ENCODE measurements around the gene LINGO3.

The LINGO3 gene

GRCh38 chr19:2325281-2326046 is 17.5 kb upstream of the LINGO3 start:
- no peak for DNase-seq

DNA sequence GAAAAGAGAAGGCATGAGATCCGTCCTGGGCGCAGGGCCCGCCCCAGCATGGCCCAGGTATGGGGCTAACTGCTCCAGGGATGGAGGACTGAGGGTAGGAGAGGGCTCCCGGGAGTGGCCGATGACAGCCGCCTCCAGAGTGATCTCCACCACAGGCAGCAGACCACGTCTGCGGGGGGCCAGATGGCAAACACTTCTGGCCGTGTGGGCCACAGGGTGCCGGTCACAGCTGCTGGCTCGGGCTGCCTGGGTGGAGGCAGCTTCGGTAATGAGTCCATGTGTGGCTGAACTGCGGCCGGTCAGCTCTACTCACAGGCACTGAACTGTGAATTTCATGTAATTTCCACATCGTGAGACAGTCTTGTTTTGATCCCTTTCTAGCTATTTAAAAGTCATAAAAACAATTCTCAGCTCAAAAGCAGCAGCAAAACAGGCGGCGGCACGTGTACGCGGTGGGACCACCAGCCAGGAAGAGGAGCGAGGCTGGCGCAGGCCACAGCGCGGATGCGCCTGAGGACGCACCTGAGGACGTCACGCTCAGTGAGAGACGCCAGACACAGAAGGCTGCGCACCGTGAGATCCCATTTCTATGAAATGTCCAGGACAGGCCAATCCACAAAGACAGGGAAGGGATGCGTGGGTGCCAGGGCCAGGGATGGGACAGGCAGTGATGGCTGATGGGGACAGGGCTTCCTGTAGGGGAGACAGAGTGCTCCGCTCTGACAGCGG is 16.4 kb upstream of the LINGO3 start:
- DNase-seq = no peak

- DNase-seq = no peak
These were observed 15.8 kb upstream of the LINGO3 start for GRCh38 chr19:2323707-2324106.

DNA sequence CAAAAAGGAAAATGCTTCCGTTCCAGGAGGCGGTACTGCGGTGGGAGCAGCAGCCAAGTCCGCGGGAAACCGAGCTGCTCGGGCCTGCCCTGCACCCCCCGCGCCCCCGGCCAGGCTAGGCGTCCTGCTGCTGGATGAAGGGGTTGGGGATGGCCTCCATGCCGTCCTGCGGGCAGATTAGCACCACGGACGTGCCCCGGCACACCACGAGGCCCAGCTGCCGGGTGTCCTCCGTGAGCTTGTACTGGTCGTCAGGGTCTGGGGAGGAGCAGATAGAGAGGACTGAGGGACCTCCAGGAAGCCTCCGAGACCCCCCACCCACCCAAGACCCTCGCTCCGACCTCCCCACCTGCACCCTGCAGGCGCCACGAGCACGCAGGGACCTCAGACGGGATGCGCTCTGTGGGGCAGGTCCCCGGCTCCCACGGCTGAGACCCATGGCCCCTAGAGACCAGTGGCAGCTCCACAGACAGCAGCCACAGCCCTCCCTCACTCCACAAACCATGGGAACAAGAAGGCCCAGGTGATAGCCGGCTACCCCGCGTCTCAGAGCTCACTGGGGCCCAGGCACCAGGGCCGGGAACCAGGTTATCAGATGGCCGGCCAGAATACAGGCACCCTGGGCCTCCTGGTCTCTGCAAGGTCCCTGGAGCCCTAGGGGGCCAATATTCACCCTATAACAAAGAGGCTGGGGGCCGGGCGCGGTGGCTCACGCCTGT is 13.8 kb upstream of the LINGO3 start:
- DNase-seq = no peak

- DNase-seq = no peak
These were observed 13.0 kb upstream of the LINGO3 start for GRCh38 chr19:2320939-2321338.

GRCh38 chr19:2320049-2320448 is 12.1 kb upstream of the LINGO3 start:
- no peak for DNase-seq

DNA sequence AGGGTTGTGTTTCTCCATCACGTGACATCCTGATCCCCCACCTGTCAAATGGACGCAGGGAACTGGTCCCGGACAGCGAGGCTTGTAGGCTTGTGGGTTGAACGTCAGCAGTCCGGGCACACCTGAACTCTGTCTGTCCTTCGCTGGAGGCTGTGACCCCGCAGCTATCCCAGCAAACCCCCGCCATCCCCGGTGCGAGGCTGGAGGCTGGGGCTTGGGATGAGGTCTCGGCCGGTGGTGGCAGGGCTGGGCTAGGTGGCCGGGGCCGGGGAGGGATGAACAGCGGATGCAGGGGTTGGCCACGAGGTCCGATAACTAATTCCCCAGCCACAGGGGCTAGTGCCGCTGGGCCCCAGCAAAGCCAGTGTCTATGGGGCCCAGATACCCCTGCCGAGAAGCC is 11.6 kb upstream of the LINGO3 start:
- DNase-seq = no peak

GRCh38 chr19:2318923-2319322 is 11.0 kb upstream of the LINGO3 start:
- DNase-seq = no peak

GRCh38 chr19:2317756-2318155 is 9.8 kb upstream of the LINGO3 start:
- DNase-seq = no peak

GRCh38 chr19:2317300-2317699 is 9.3 kb upstream of the LINGO3 start:
- DNase-seq = no peak

DNA sequence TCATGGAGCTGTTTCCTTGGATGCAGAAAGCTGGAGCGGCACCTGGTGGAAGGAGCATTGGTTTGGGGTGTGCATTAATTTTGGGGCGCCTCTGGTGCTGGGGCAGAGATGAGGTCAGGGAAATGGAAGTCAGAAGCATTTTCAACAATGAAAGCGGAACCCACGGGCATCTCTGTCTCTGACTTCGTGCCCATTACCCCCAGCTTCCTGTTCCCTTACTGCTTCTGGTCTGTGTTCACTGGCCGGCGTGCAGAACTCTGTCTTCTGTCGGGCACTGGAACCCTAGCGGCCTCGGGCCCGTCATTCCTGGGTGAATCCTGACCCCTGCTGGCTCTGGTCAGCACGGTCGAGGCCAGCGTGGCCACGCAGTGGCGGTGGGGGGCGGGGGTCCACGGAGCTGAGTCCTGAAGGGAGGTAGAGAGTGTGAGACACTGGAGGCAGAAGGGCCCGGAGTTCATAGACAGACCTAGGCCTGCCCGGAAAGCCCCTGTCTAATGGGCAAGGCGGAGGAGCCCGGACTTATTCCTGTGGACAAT is 7.9 kb upstream of the LINGO3 start:
- DNase-seq = no peak

DNA sequence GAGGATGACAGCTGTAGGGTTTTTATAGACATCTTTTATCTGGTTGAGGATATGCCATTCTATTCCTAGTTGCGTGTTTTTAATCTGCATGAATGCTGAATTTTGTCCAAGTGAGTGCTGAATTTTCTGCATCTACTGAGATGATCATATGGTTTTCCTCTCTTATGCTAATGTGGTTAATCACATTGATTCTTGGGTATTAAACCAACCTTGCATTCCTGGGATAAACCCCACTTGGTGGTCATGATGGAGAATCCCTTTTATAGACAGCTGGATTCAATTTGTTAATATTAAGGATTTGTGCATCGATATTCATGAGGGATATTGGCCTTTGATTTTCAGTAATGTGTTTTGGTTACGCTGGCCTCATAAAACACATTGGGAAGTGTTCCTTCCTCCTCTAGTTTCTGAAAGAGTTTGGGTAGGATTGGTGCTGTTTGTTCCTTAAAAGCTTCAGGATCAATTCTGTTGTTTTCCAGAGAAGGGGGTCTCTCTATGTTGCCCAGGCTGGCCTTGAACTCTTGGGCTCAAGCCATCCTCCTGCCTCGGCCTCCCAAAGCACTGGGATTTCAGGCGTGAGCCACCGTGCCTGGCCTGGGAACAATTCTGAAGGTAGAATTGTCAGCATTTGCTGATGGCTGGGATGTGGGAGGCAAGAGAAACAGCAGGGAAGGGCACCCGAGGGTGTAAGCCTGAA is 7.3 kb upstream of the LINGO3 start:
- DNase-seq = no peak

DNA sequence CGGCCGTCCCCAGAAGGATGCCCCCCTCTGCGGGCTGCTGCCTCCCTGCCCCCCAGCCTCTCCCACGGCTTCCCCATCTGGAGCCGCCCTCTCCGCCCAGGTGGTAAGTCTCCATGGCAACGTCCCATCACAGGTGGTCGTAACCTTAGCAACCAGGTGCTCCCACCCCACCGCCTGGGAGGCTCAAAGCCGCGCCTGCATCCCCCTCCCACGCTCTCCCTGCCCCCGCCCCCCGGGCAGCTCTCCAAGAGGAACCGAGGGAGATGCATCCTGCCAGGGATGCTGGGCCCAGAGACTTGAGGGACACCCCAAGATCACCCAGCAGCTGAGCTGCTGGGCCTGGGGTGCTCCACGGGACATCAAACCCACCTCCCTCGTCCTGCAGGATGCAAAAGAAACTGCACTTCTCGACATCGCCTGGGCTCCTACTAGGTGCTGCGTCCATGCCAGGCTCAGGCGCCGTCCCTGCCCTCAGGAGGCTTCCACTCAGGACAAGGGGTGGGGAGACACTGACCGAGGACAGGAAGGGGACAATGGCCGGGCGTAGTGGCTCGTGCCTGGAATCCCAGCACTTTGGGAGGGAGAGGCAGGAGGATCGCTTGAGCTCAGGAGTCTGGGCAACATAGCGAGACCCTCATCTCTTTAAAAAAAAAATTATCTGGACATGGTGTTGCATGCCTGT is 5.0 kb upstream of the LINGO3 start:
- no peak for DNase-seq

DNA sequence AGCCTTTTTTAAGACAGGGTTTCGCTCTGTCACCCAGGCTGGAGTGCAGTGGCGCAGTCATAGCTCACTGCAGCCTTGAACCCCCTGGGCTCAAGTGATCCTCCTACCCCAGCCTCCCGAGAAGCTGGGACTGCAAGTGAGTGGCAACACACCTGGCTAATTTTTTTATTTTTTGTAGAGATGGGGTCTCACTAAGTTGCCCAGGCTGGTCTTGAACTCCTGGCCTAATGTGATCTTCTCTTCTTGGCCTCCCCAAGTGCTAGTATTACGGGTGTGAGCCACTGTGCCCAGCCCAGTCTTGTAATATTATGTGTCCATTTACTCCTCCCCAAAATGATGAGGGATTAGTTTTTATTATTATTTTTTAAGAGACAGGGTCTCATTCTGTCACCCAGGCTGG is 3.1 kb upstream of the LINGO3 start:
- no peak for DNase-seq

DNA sequence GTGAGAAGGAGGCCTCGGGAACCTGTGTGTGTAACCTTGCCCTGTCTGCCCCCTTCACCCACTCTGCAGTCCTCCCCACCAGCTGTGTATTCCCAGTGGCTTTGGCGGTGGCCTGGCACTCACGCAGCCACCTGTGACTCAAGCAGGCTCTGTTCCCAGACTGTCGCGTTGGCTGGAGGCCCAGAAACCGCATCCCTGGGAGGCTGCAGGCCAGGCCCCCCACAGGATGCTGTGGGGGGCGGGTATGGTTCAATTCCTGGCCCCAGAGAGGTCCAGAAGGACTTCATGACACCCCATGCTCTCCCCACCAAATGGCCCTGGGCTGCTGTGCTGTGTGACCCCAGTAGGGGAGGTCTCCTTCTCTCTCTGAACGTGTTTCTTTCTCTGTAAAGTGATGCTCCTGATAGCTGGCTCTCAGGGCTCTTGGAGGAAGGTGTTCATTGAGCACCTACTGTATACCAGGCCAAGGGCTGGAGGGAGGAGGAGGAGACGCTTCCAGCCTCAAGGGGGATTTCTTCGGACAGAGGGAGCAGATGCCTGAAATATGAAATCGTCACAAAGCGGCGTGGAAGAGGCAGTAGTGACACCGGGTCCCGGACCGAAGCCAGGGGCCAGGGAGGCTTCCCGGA is 1.9 kb upstream of the LINGO3 start:
- no peak for DNase-seq

- no peak for DNase-seq
These were observed 389 bp downstream of the LINGO3 start for GRCh38 chr19:2307518-2308012.

- DNase-seq = no peak
These were observed 983 bp downstream of the LINGO3 start for GRCh38 chr19:2306971-2307370.

GRCh38 chr19:2306281-2306806 is 1.6 kb downstream of the LINGO3 start:
- no peak for DNase-seq

GRCh38 chr19:2305452-2306280 is 2.3 kb downstream of the LINGO3 start:
- no peak for DNase-seq

DNA sequence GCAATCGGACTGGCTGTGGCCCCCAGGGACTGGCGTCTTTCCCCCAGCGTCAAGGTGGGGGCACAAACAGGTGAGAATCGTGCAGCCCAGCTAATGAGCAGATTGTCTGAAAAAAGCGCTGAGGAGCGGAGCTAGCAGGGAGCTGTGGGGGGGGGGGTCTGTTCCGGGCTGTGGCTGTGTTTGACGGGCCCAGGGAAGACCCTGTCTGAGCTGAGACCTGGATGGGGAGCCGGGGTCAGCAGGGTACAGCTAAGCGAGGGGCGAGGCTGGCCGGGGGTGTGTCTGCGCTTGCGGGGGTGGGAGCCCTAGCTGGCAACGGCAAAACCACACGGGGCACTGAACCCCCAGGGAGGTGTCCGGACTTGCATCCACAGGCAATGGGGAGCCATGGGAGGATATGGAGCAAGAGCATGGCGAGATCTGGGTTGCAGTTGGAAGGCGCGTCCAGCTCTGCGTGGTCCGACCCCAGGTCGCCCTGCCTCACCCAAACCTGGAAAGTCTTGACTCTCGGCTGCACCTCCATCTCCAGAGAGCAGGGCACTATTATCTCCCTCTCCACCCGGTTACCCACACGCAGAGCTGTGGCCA is 4.6 kb downstream of the LINGO3 start:
- DNase-seq = no peak

Data from activated T-cell treated with anti-CD3 and anti-CD28 coated beads for 4 hours (primary cell).